RPMI7951 (cell line): Measurements from ENCODE around the gene CFAP97D1. TPM values are rescaled to one million over a fixed set of nuclear protein-coding genes. Genes with fewer than 3 reads are reported as not detected.

Experiments
- DNase-seq: peaks from one replicate; pipeline ENCODE4 v3.0.0-alpha.2; 2012; ENCODE audit warnings: low read depth
- total RNA-seq: library from RNA; depleted of rRNA; stranded (reverse); fragments of >200 nt; shearing (Covaris generic); gene quantifications from 2 replicates; pipeline ENCODE4 v1.2.3, GENCODE V29; 2014; rRNA removed

Gene CFAP97D1
- total RNA-seq, 1 experiment from 2014 or later = not detected

DNA sequence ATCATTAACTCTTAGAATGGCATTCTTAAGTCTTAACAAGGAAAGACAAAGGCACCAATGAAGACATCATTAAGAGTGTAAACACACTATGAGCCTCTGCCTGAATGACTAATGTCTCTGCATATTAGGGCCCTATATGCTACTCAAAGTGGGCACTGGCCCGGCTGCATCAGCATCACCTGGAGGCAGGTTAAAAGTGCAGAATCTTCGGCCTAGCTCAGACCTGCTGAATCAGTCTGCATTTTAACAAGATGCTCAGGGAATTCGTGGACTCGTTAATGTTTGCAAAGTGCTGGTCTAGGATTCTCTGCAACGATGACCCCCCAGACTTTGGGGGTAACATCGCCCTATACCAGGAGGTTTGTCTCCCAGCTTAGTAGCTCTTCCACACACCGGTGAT is 46.0 kb downstream of the CFAP97D1 start:
- DNase-seq = no peak

DNA sequence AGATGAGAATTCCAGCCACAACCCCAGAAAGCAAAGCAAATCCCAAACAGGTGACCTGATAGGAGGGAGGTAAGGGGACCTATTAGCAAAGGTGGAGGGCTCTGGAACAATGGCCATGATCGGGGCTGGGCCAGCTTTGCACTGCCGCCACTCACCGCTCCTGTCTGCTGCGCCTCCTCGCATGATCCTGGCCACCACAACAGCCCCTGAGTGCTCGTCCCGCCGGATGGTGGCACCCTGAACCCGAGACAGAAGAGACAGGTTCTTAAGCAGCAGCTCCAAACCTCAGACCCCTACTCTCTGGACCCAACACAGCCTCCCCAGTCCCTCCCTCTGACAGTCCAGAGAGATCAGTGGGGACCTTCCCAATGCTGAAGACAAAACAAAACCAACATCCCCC is 47.4 kb downstream of the CFAP97D1 start:
- DNase-seq = no peak

DNA sequence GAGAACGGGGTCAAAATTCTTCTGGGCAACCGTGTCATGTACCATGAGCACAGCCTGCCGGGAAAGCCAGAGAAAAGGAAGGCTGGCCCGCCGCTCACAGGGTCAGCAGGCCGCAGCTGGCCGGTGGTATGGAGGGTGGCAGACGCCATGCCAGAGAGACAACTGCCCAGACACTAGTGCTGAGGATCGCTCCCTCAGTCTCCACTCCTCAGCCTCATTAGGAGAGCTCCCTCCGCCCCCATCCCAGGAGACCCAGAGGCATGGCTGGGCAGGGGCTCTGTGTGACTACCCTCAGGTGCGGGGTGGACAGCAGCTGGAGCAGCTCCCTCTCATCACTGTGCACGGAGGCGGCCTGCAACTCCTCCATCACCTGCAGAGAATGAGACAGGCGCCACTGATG is 49.5 kb downstream of the CFAP97D1 start:
- DNase-seq = no peak

DNA sequence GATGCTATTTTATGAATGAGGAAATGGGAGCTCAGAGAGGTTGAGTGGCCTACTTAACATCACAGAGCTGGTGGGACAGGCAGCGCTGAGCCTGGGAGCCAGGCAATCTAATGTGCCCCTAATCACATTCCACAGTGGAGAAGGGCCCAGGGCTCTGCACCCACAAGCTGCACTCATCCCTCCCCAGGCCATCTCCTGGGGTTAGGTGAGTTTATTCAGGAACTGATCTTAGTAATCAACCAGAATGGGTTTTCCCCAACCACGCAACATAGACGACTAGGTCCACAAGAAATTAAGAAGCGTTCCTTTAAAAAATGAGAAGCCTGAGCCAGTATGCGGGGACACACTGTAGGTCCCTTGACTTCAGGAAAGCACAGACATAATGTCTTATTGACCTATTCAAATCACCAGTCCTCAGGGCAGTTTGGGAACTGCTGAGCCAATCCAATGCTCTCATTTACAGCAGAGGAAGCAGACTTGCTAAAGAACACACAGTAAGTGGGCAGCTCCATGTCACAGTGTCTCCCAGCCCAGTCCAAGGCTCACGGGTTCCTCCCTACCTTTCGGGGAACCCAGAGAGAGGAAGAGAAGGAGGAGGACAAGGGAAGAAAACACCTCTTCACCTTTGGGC is 50.4 kb downstream of the CFAP97D1 start:
- DNase-seq = no peak

DNA sequence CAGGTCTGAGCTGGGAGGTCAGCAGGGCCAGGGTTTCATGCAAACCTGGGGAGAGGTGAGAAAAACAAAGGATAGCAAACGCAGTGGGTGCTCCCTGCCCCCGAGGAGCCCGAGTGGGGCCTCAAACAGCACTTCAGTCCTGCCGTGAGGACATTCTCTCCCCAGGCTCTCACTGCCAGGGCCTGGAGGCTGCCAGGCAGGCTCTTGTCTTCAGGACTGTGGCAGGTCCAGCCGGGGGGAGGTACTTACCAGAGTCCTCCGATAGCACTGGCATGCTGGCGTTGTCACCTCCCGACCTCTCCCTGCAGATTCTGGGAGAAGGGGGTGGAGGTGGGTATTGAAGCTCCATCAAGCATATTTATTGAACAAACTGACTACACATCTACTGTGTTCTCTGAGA is 51.4 kb downstream of the CFAP97D1 start:
- DNase-seq = no peak

DNA sequence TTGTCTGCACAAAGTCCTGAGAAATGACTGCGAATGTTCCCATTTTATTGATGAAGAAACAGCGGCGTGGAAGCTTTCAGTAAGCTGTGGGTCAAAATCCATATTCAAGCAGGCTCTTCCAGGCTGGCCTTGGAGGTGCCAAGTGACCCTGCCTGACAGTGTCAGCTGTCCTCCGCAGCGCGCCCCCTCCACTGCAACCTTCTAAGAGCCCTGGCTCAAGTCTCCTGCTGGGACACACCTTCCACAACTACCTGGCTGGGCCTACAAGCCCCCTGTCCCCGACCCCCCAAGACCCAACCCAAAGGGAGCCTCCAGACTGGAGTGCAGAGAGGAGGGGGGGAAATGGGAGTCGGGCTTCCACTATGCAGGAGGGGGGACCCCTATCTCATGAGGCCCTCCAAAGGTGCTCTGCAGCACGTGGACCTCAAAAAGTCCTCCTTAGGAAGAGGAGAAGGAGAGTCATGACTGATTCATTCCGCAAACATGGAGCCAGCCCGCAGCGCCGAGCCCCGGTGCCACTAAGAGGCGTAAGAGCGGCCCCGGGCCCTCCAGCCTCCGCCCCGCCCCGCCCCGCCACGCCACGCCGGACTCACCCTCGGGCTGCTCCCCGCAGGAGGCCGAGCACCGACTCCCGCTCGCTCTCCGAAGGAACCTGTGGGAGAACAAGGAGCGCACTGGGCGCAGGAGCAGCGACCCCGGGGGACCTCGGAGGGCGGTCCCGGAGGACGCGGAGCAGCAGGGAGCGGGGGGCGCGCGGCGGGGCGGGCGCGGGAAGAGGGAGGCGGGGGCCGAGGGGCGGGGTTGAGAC is 52.1 kb downstream of the CFAP97D1 start:
- DNase-seq = peak; percentile 76

DNA sequence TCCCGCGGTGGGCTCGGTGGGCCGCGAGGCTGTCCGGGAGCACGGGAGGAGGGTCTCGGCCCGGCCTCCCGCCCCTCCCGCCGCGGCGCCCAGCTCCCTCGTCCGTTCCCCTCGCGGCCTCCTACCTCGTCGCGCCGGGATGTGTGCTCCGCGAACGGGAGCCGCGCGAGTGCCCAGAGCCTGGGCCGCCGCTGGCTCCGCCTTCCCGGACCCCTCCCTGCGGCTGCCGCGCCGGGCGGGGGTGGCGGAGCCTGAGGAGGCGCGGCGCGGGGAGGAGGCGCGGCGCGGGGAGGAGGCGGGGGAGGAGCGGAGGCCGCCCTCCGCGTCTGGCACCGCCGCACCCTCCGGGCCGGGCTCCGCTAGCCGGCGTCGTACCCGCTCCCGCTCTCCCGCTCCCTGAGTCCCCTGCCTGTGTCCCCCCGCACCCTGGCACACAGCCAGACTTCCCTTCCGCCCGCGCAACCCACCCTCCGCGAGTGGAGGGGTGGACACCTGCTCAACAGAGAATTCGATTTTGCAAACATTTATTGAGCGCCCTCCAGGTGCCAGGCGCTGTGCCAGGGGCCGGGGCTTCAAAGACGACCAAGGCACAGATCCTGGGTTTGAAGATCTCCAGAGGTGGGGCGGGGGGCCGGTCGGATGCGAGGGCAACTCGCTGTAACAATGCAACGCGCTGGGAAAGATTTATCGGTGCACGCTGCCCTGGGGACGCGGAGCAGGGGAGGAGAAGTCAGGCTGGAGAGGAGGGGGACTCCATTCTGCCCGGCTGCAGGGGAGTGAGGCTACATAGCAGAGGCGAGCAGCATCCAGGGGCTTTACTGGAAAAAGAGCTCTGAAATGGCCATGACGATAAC is 53.0 kb downstream of the CFAP97D1 start, which contains the start of gene MPP3:
Gene MPP3, minus strand, starts transcription at position 171 of the 854 bp plus-strand sequence. CDS start 1,240 bp downstream, outside the sequence.
- DNase-seq = peak; percentile 75

DNA sequence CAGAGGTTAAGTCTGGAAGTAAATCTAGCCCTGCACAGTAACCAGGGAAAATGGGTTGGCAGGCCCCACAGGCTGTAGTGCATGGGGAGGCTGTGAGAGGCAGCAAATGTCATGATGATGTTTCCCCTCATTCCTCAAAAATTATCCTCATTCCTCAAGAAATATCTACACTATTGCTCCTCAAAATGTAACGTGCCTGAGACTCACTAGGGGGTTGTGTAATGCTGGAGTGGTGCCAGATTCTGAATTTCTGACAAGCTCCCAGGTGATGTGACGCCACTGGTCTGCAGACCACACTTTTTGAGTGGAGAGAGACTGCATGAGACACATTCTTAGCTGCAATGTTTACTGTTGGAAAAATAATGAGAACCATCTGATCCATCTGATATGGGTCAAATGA is 53.9 kb downstream of the CFAP97D1 start:
- DNase-seq = no peak

Other genes starting within 250 kb of the CFAP97D1 start
- gene ETV4, start 234.1 kb upstream of the CFAP97D1 start, total RNA-seq = 44.2 and 46.9 TPM in 2 replicates
- under 0.01 TPM in 1 of 2 replicates, not detected in the other for gene MEOX1, start 118.5 kb upstream of the CFAP97D1 start, total RNA-seq
- not detected in 2 replicates for gene SOST, start 21.6 kb upstream of the CFAP97D1 start, total RNA-seq
- 32.3 and 32.4 TPM in 2 replicates for gene DUSP3, start 1.5 kb upstream of the CFAP97D1 start, total RNA-seq
- 4.9 and 6.1 TPM in 2 replicates for gene MPP3, start 52.7 kb downstream of the CFAP97D1 start, total RNA-seq
- gene CD300LG, start 66.7 kb downstream of the CFAP97D1 start, total RNA-seq = not detected in 2 replicates
- gene MPP2, start 127.1 kb downstream of the CFAP97D1 start, total RNA-seq = 0.78 and 0.96 TPM in 2 replicates
- not detected in 2 replicates for gene PPY, start 162.0 kb downstream of the CFAP97D1 start, total RNA-seq
- not detected in 2 replicates for gene PYY, start 173.5 kb downstream of the CFAP97D1 start, total RNA-seq
- gene NAGS, start 224.2 kb downstream of the CFAP97D1 start, total RNA-seq = 1.8 and 3.3 TPM in 2 replicates
- 46.8 and 48.3 TPM in 2 replicates for gene TMEM101, start 234.5 kb downstream of the CFAP97D1 start, total RNA-seq